Endothelial cell of umbilical vein (primary cell): ENCODE data around the gene ZNF675. TPM values are rescaled to one million over a fixed set of nuclear protein-coding genes. Genes with fewer than 3 reads are reported as not detected.

Source experiments
- BruUV-seq: library from RNA; stranded (reverse); fragments of 400-500 nt; replicated peaks from 2 replicates; lab custom pipeline; 2021; lab: Mats Ljungman, UMichigan
- CTCF ChIA-PET: fragments of 300-600, 350-600 bp; sonication (Branson Sonifier 250); formaldehyde crosslinking; loops from one replicate; lab custom pipeline; 2021; ENCODE audit warnings: antibody characterized with exemption, inconsistent platforms; lab: Charles Lee
- POLR2A ChIA-PET: fragments of 300-600, 350-600 bp; sonication (Branson Sonifier 250); formaldehyde crosslinking; loops from one replicate; lab custom pipeline; 2021; ENCODE audit warnings: antibody characterized with exemption, inconsistent platforms; lab: Charles Lee
- DNase-seq: peaks from one replicate; pipeline ENCODE4 v3.0.0-alpha.2; 2011; ENCODE audit warnings: low read depth, low spot score
- FAIRE-seq: peaks from 2 replicates; lab custom pipeline; 2011; peaks lifted over from hg19 to GRCh38; lab: Jason Lieb, UNC
- H2AFZ ChIP-seq: 2 replicates; pipeline ENCODE4 v1.6.0; 2012; ENCODE audit warnings: low read depth, low read length, control low read depth, inconsistent platforms
- H3K27ac ChIP-seq: 2 replicates; pipeline ENCODE4 v1.5.1; 2011; ENCODE audit warnings: low read depth, mild to moderate bottlenecking, control low read depth, low read length, moderate library complexity; ENCODE audit not compliant: insufficient read depth
- H3K27me3 ChIP-seq, 2 experiments: 2 replicates each; pipeline versions ENCODE4 v1.6.0 to v1.6.1; 2011; ENCODE audit warnings: low read length in 2 of 2, mixed read lengths in 1 of 2; ENCODE audit not compliant: control insufficient read depth in 2 of 2, insufficient read depth in 2 of 2
- H3K36me3 ChIP-seq, 2 experiments: 2 replicates in 1 of 2; 3 replicates in 1 of 2; pipeline ENCODE4 v1.5.1; 2011; ENCODE audit warnings: low read length in 2 of 2, mild to moderate bottlenecking in 1 of 2, moderate library complexity in 1 of 2; ENCODE audit not compliant: control insufficient read depth in 2 of 2, insufficient read depth in 2 of 2; ENCODE audit errors: extremely low read depth in 1 of 2
- H3K4me1 ChIP-seq: 3 replicates; pipeline ENCODE4 v1.5.1; 2011; ENCODE audit warnings: mild to moderate bottlenecking, low read length; ENCODE audit not compliant: control insufficient read depth, insufficient read depth; ENCODE audit errors: extremely low read depth
- H3K4me2 ChIP-seq: 2 replicates; pipeline ENCODE4 v1.6.1; 2011; ENCODE audit warnings: low read length, control low read depth, mixed read lengths; ENCODE audit not compliant: insufficient read depth
- H3K4me3 ChIP-seq, 3 experiments: fragments of 200-600 bp in 1 of 3; sonication (generic), shearing (Covaris generic) in 1 of 3; replicated peaks in 1 of 3; 2 replicates each; pipeline ENCODE4 v1.5.1; 2011 to 2016; ENCODE audit warnings: control low read depth in 3 of 3, low read length in 3 of 3, mild to moderate bottlenecking in 2 of 3, inconsistent platforms in 1 of 3, low read depth in 1 of 3, moderate library complexity in 1 of 3; ENCODE audit not compliant: insufficient read depth in 1 of 3
- H3K79me2 ChIP-seq: 2 replicates; pipeline ENCODE4 v1.6.0; 2012; ENCODE audit warnings: low read length, inconsistent platforms; ENCODE audit not compliant: control insufficient read depth, insufficient read depth
- H3K9ac ChIP-seq: replicated peaks from 2 replicates; pipeline ENCODE3; 2011; ENCODE audit warnings: low read length, control low read depth; ENCODE audit not compliant: insufficient read depth; ENCODE audit errors: extremely low read depth
- H3K9me1 ChIP-seq: replicated peaks from 3 replicates; pipeline ENCODE4 v1.6.0; 2011; ENCODE audit warnings: mild to moderate bottlenecking, low read length; ENCODE audit not compliant: control insufficient read depth, insufficient read depth; ENCODE audit errors: extremely low read depth
- H3K9me3 ChIP-seq: replicated peaks from 2 replicates; pipeline ENCODE4 v1.5.1; 2012; ENCODE audit warnings: low read length, inconsistent platforms; ENCODE audit not compliant: control insufficient read depth, insufficient read depth
- H4K20me1 ChIP-seq: replicated peaks from 2 replicates; pipeline ENCODE3; 2011; ENCODE audit warnings: mild to moderate bottlenecking, low read length; ENCODE audit not compliant: control insufficient read depth, insufficient read depth; ENCODE audit errors: extremely low read depth
- EZH2 ChIP-seq: IDR thresholded peaks from 2 replicates; pipeline ENCODE4 v1.6.1; 2012; ENCODE audit warnings: borderline replicate concordance, low read depth, mild to moderate bottlenecking, moderate library complexity, low read length, inconsistent platforms; ENCODE audit not compliant: severe bottlenecking
- GATA2 ChIP-seq: IDR thresholded peaks from 2 replicates; pipeline ENCODE4 v1.7.0; 2011; ENCODE audit warnings: low read depth, mild to moderate bottlenecking, moderate library complexity, mixed read lengths, low read length; ENCODE audit not compliant: insufficient read length, insufficient read depth
- JUN ChIP-seq: IDR thresholded peaks from 2 replicates; pipeline ENCODE4 v1.6.1; 2011; ENCODE audit warnings: borderline replicate concordance, low read depth; ENCODE audit not compliant: insufficient read length, insufficient read depth
- MAX ChIP-seq: IDR thresholded peaks from 2 replicates; pipeline ENCODE4 v1.6.1; 2011; ENCODE audit not compliant: insufficient read depth, insufficient read length
- MYC ChIP-seq: IDR thresholded peaks from one replicate; pipeline ENCODE4 v1.6.1; 2011; ENCODE audit warnings: mild to moderate bottlenecking, low read depth, low read length
- POLR2AphosphoS5 ChIP-seq: IDR thresholded peaks from 2 replicates; pipeline ENCODE4 v1.6.1; 2012; ENCODE audit warnings: low read depth, mild to moderate bottlenecking, control low read depth, low read length, moderate library complexity; ENCODE audit not compliant: insufficient read depth
- dilution Hi-C: fragments of 300-500 bp; cut with MboI; formaldehyde crosslinking; loops from one replicate; pipeline ENCODE4 v1.15.0; 2019; ENCODE audit warnings: low sequenced_read_pairs; ENCODE audit not compliant: extremely low pct_ligation_motif_present
- intact Hi-C: fragments of 100-400 bp; cut with micrococcal nuclease; formaldehyde crosslinking; loops from one replicate; pipeline ENCODE4 v1.10.0; 2022
- polyA plus RNA-seq, 4 experiments: library from polyadenylated mRNA; depleted of rRNA in 3 of 4; stranded (reverse) in 3 of 4; unstranded in 1 of 4; fragments of >200 nt; gene quantifications; 2 replicates each; pipeline versions ENCODE4 v1.2.1 to v1.2.3, GENCODE V29; 2011 to 2012; ENCODE audit warnings: missing spikeins in 1 of 4
- total RNA-seq: library from RNA; stranded (reverse); gene quantifications from 2 replicates; pipeline ENCODE4 v1.2.3, GENCODE V29; 2021
- TF ChIP-seq, protein P1 (sequence below), 2 donors: IDR thresholded peaks; 1 replicate in 1 of 2; 2 replicates in 1 of 2; pipeline ENCODE4 v1.5.1; 2011; ENCODE audit warnings: low read length in 2 of 2, mild to moderate bottlenecking in 2 of 2, moderate library complexity in 2 of 2, control low read depth in 1 of 2, inconsistent platforms in 1 of 2, low read depth in 1 of 2; ENCODE audit not compliant: insufficient read depth in 1 of 2; ENCODE audit errors: extremely low read depth in 1 of 2

The ZNF675 gene
- total and polyA plus RNA-seq, 2 donors (not counting 3 experiments of a cell fraction or from before 2014, with no cell fraction given): 3.5 to 9.3 TPM

DNA sequence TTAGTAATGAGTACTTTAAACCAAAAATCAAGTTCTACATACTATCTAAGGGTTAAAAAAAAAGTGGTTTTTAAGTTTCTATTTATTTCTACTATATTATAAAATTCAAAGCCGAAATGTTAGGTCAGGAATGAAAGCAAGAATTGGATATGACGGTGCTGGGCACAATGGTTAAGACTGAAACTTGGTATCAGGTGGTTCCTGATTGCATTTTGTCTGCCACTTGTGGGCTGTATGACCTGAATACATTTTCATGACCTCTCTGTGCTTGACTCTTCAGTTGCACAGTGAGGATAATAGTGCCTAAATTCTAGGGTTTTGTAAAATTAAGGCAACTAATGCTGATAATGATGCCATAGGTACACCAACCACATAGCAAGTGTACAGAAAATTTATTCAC lies 22.3 kb upstream of the ZNF675 start:
- Histone ChIP-seq H3K9ac (no peak overlapping the region), H2AFZ (no peak overlapping the region), H3K27ac (no peak overlapping the region), H3K27me3 (no peaks in the 10 kb centered on the region), H4K20me1 (no peaks in the 10 kb centered on the region), H3K4me2 (no peak overlapping the region), H3K79me2 (no peaks in the 10 kb centered on the region), H3K4me3 (no peak overlapping the region), H3K36me3 (no peaks in the 10 kb centered on the region), H3K9me3 (no peaks in the 10 kb centered on the region), H3K9me1 (no peaks in the 10 kb centered on the region), H3K4me1 (no peaks in the 10 kb centered on the region)
- ChIA-PET CTCF (no interaction called here), POLR2A (no interaction called here)
- FAIRE-seq: no peak
- DNase-seq: no peak
- dilution Hi-C loops: no loop called here
- intact Hi-C loops: no loop called here
- BruUV-seq: no TSS peak
- TF ChIP-seq GATA2: no peak
- no peak for TF ChIP-seq EZH2
- TF ChIP-seq MAX: no peak
- TF ChIP-seq JUN: no peak
- TF ChIP-seq, protein P1, sequence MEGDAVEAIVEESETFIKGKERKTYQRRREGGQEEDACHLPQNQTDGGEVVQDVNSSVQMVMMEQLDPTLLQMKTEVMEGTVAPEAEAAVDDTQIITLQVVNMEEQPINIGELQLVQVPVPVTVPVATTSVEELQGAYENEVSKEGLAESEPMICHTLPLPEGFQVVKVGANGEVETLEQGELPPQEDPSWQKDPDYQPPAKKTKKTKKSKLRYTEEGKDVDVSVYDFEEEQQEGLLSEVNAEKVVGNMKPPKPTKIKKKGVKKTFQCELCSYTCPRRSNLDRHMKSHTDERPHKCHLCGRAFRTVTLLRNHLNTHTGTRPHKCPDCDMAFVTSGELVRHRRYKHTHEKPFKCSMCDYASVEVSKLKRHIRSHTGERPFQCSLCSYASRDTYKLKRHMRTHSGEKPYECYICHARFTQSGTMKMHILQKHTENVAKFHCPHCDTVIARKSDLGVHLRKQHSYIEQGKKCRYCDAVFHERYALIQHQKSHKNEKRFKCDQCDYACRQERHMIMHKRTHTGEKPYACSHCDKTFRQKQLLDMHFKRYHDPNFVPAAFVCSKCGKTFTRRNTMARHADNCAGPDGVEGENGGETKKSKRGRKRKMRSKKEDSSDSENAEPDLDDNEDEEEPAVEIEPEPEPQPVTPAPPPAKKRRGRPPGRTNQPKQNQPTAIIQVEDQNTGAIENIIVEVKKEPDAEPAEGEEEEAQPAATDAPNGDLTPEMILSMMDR (IDR thresholded peaks at IDR 0.05; ENCODE audit: extremely low read depth in 1 of 2, insufficient read depth in 1 of 2, low read depth in 1 of 2, low read length in 2 of 2): no peak
- TF ChIP-seq POLR2AphosphoS5: no peak
- TF ChIP-seq MYC: no peak
